ENCODE measurements around the gene C9orf78. TPM values are rescaled to one million over a fixed set of nuclear protein-coding genes. Genes with fewer than 3 reads are reported as not detected.

C9orf78 gene
- total and polyA plus RNA-seq, 4 donors: 31.1 to 84.2 (median 50.9) TPM

GRCh38 chr9:129868872-129869486, 33.9 kb upstream of the C9orf78 start:
- TF ChIP-seq RAD21 (IDR thresholded peaks at IDR 0.05) (no peak), FOXA1 (IDR thresholded peaks at IDR 0.05) (no peak), SP1 (IDR thresholded peaks at IDR 0.05) (no peak), TAF1 (conservative IDR thresholded peaks at IDR 0.05) (no peak), ATF3 (IDR thresholded peaks at IDR 0.05) (no peak), REST (IDR thresholded peaks at IDR 0.05) (no peak), ZBTB33 (IDR thresholded peaks at IDR 0.05) (no peak)
- H3K4me1 ChIP-seq (ENCODE audit: control insufficient read depth in 4 of 4, insufficient read depth in 4 of 4, low read length in 3 of 4): peaks cover 0 to 12% (median 6%) of the 10 kb centered on the region in 4 donors
- H3K4me3 ChIP-seq (ENCODE audit: low read depth in 1 of 3, low read length in 3 of 3): no peak overlapping the region
- peak; percentile 29 for DNase-seq (ENCODE audit: low spot score)
- H3K9ac ChIP-seq (ENCODE audit: low read depth in 1 of 2, low read length in 2 of 2): no peak overlapping the region
- H3K27me3 ChIP-seq (ENCODE audit: control insufficient read depth in 4 of 4, insufficient read depth in 4 of 4, low read length in 3 of 4): no peaks in the 10 kb centered on the region
- peaks cover 2 to 18% (median 7%) of the 10 kb centered on the region in 4 donors for H3K36me3 ChIP-seq (ENCODE audit: control insufficient read depth in 4 of 4, insufficient read depth in 3 of 4, low read depth in 1 of 4, low read length in 3 of 4)
- 87% methylated on average over 28 of the region's 28 CpGs for WGBS
- peak overlapping the region in 1 of 2 donors; percentile 25 for H3K27ac ChIP-seq (ENCODE audit: low read depth in 1 of 2, low read length in 2 of 2)
- H3K9me3 ChIP-seq (ENCODE audit: control insufficient read depth in 4 of 4, low read length in 3 of 4): no peaks in the 10 kb centered on the region

GRCh38 chr9:129868023-129868871, 33.2 kb upstream of the C9orf78 start:
- Histone ChIP-seq H3K27ac (ENCODE audit: low read depth in 1 of 2, low read length in 2 of 2) (no peak overlapping the region), H3K4me3 (ENCODE audit: low read depth in 1 of 3, low read length in 3 of 3) (no peak overlapping the region), H3K36me3 (ENCODE audit: control insufficient read depth in 4 of 4, insufficient read depth in 3 of 4, low read depth in 1 of 4, low read length in 3 of 4) (peaks cover 2 to 16% (median 7%) of the 10 kb centered on the region in 4 donors), H3K9ac (ENCODE audit: low read depth in 1 of 2, low read length in 2 of 2) (no peak overlapping the region), H3K9me3 (ENCODE audit: control insufficient read depth in 4 of 4, low read length in 3 of 4) (no peaks in the 10 kb centered on the region), H3K4me1 (ENCODE audit: control insufficient read depth in 4 of 4, insufficient read depth in 4 of 4, low read length in 3 of 4) (peaks cover 0 to 12% (median 6%) of the 10 kb centered on the region in 4 donors), H3K27me3 (ENCODE audit: control insufficient read depth in 4 of 4, insufficient read depth in 4 of 4, low read length in 3 of 4) (no peaks in the 10 kb centered on the region)
- WGBS: 90% methylated on average over 48 of the region's 48 CpGs
- TF ChIP-seq YY1 (IDR thresholded peaks at IDR 0.05): no peak
- no peak for TF ChIP-seq NR2F2 (IDR thresholded peaks at IDR 0.05)
- no peak for TF ChIP-seq HNF4G (IDR thresholded peaks at IDR 0.05)
- no peak for TF ChIP-seq CTCF (IDR thresholded peaks at IDR 0.05; ENCODE audit: low read depth, low read length, missing input control)
- no peak for TF ChIP-seq MAX (IDR thresholded peaks at IDR 0.05)
- TF ChIP-seq SP1 (IDR thresholded peaks at IDR 0.05): no peak
- no peak for TF ChIP-seq ATF3 (IDR thresholded peaks at IDR 0.05)
- TF ChIP-seq RXRA (IDR thresholded peaks at IDR 0.05): no peak
- no peak for DNase-seq (ENCODE audit: low spot score)

Data from liver (tissue), 9 donors.